ENCODE measurements around the gene RLBP1. TPM values are rescaled to one million over a fixed set of nuclear protein-coding genes. Genes with fewer than 3 reads are reported as not detected.

Gene RLBP1
- total and polyA plus RNA-seq, 8 donors: 0.13 to 1.3 TPM; not detected in 6

- H3K27ac ChIP-seq: peak overlapping the region in 2 of 5 donors; percentile 22 to 39
- peaks cover 40 to 100% (median 97%) of the 10 kb centered on the region in 4 donors for H3K36me3 ChIP-seq
- H3K4me3 ChIP-seq: no peak overlapping the region
- H3K9me3 ChIP-seq: no peaks in the 10 kb centered on the region
- DNase-seq: peak; percentile 37 to 50
- H3K4me1 ChIP-seq: peaks cover 0 to 13% (median 0%) of the 10 kb centered on the region in 4 donors
- WGBS, 5 donors: 36 to 50% (median 44%) methylated on average over 7 of the region's 7 CpGs
- no peaks in the 10 kb centered on the region for H3K27me3 ChIP-seq
- TF ChIP-seq POLR2A (IDR thresholded peaks at IDR 0.05) (no peak), EP300 (IDR thresholded peaks at IDR 0.05) (no peak), POLR2AphosphoS5 (IDR thresholded peaks at IDR 0.05) (no peak), CTCF (IDR thresholded peaks at IDR 0.05) (no peak)
- intact Hi-C loops (cut with DNase I; ENCODE audit: low total_unique reads): no loop called here
Measured at GRCh38 chr15:89196994-89197393, 24.4 kb downstream of the RLBP1 start.

GRCh38 chr15:89196241-89196640 lies 25.1 kb downstream of the RLBP1 start:
- no peak for DNase-seq
- H3K4me1 ChIP-seq: peaks cover 0 to 13% (median 0%) of the 10 kb centered on the region in 4 donors
- 81 to 87% (median 85%) methylated on average over 6 of the region's 6 CpGs for WGBS, 5 donors
- TF ChIP-seq POLR2AphosphoS5 (IDR thresholded peaks at IDR 0.05): no peak
- TF ChIP-seq POLR2A (IDR thresholded peaks at IDR 0.05): no peak
- no peak for TF ChIP-seq CTCF (IDR thresholded peaks at IDR 0.05)
- no peak for TF ChIP-seq EP300 (IDR thresholded peaks at IDR 0.05)
- peaks cover 45 to 100% (median 98%) of the 10 kb centered on the region in 4 donors for H3K36me3 ChIP-seq
- intact Hi-C loops (cut with DNase I; ENCODE audit: low total_unique reads): no loop called here
- no peak overlapping the region for H3K4me3 ChIP-seq
- H3K27ac ChIP-seq: peak overlapping the region in 1 of 5 donors; percentile 3
- no peaks in the 10 kb centered on the region for H3K9me3 ChIP-seq
- H3K27me3 ChIP-seq: no peaks in the 10 kb centered on the region

GRCh38 chr15:89195836-89196235 lies 25.5 kb downstream of the RLBP1 start:
- peaks cover 49 to 100% (median 98%) of the 10 kb centered on the region in 4 donors for H3K36me3 ChIP-seq
- no peak for TF ChIP-seq POLR2A (IDR thresholded peaks at IDR 0.05)
- no peak for DNase-seq
- intact Hi-C loops (cut with DNase I; ENCODE audit: low total_unique reads): no loop called here
- H3K27ac ChIP-seq: peak overlapping the region in 1 of 5 donors; percentile 3
- 80 to 90% (median 87%) methylated on average over 7 to 8 of the region's 8 CpGs for WGBS, 5 donors
- no peaks in the 10 kb centered on the region for H3K27me3 ChIP-seq
- no peaks in the 10 kb centered on the region for H3K9me3 ChIP-seq
- peaks cover 0 to 13% (median 0%) of the 10 kb centered on the region in 4 donors for H3K4me1 ChIP-seq
- no peak overlapping the region for H3K4me3 ChIP-seq

GRCh38 chr15:89194608-89195007 lies 26.8 kb downstream of the RLBP1 start:
- Histone ChIP-seq H3K36me3 (peaks cover 62 to 100% (median 98%) of the 10 kb centered on the region in 4 donors), H3K27ac (no peak overlapping the region)
- TF ChIP-seq EP300 (IDR thresholded peaks at IDR 0.05) (no peak), POLR2A (IDR thresholded peaks at IDR 0.05) (no peak), POLR2AphosphoS5 (IDR thresholded peaks at IDR 0.05) (no peak), CTCF (IDR thresholded peaks at IDR 0.05) (no peak)

GRCh38 chr15:89192766-89193165 lies 28.6 kb downstream of the RLBP1 start:
- Histone ChIP-seq H3K4me1 (peaks cover 0 to 13% (median 0%) of the 10 kb centered on the region in 4 donors), H3K27me3 (no peaks in the 10 kb centered on the region), H3K27ac (no peak overlapping the region), H3K4me3 (no peak overlapping the region), H3K36me3 (peaks cover 79 to 100% (median 99%) of the 10 kb centered on the region in 4 donors), H3K9me3 (no peaks in the 10 kb centered on the region)
- intact Hi-C loops (cut with DNase I; ENCODE audit: low total_unique reads): no loop called here
- WGBS, 5 donors: 89 to 94% (median 91%) methylated on average over 3 of the region's 3 CpGs
- TF ChIP-seq POLR2AphosphoS5 (IDR thresholded peaks at IDR 0.05) (no peak), POLR2A (IDR thresholded peaks at IDR 0.05) (no peak), CTCF (IDR thresholded peaks at IDR 0.05) (no peak), EP300 (IDR thresholded peaks at IDR 0.05) (no peak)
- DNase-seq: no peak

More at GRCh38 chr15:89194608-89195007, 26.8 kb downstream of the RLBP1 start:
- H3K4me3 ChIP-seq: no peak overlapping the region
- intact Hi-C loops (cut with DNase I; ENCODE audit: low total_unique reads): no loop called here
- no peaks in the 10 kb centered on the region for H3K27me3 ChIP-seq
- DNase-seq: no peak
- H3K9me3 ChIP-seq: no peaks in the 10 kb centered on the region
- H3K4me1 ChIP-seq: peaks cover 0 to 13% (median 0%) of the 10 kb centered on the region in 4 donors
- 77 to 95% (median 91%) methylated on average over 4 of the region's 4 CpGs for WGBS, 5 donors
